Psoas muscle (tissue), 8 donors: ENCODE data around the gene LAMA4. TPM values are rescaled to one million over a fixed set of nuclear protein-coding genes. Genes with fewer than 3 reads are reported as not detected.

Experiments
- ATAC-seq, 4 donors: fragments of 200-7000 bp; cut with Tn5 transposase; one replicate each; pipeline ENCODE4 v1.9.1; 2020; ENCODE audit warnings: moderate library complexity in 3 of 4, mild to moderate bottlenecking in 2 of 4
- DNase-seq, 2 donors: peaks; one replicate each; pipeline ENCODE4 v3.0.0-alpha.2; 2020
- H3K27ac ChIP-seq: fragments of 200-600 bp; one replicate; pipeline ENCODE4 v1.8.0; 2022
- H3K27me3 ChIP-seq, 3 donors: fragments of 200-600 bp in 1 of 3; one replicate each; pipeline versions ENCODE4 v1.6.1 to v1.8.0; 2013 to 2022; ENCODE audit warnings: low read length in 2 of 3, mild to moderate bottlenecking in 2 of 3, moderate library complexity in 1 of 3; ENCODE audit not compliant: insufficient read depth in 3 of 3
- H3K36me3 ChIP-seq, 2 donors: fragments of 200-600 bp in 1 of 2; one replicate each; pipeline versions ENCODE4 v1.6.1 to v1.8.0; 2013 to 2022; ENCODE audit warnings: low read depth in 1 of 2, mild to moderate bottlenecking in 1 of 2, moderate library complexity in 1 of 2; ENCODE audit not compliant: insufficient read depth in 1 of 2
- H3K4me1 ChIP-seq: fragments of 200-600 bp; one replicate; pipeline ENCODE4 v1.8.0; 2022
- H3K4me3 ChIP-seq: fragments of 200-600 bp; one replicate; pipeline ENCODE4 v1.8.0; 2022; ENCODE audit warnings: mild to moderate bottlenecking
- H3K9me3 ChIP-seq: fragments of 200-600 bp; one replicate; pipeline ENCODE4 v1.8.0; 2022
- CTCF ChIP-seq: fragments of 200-600 bp; IDR thresholded peaks from one replicate; pipeline ENCODE4 v1.8.0; 2022; ENCODE audit warnings: antibody characterized with exemption
- WGBS, 3 donors: extraction: QIAGEN DNeasy Blood & Tissue Kit; methylation state at CpG; one replicate each; pipeline versions ENCODE4 v1.1.6 to v1.1.7; 2013; 5-methylcytosine and 5-hydroxymethylcytosine counted together
- intact Hi-C, 2 donors: fragments of 100-400 bp; cut with DNase I; formaldehyde crosslinking; loops; one replicate each; pipeline versions ENCODE4 v1.11.0 to v1.14.2; 2022
- polyA plus RNA-seq, 3 donors: library from polyadenylated mRNA; stranded (reverse); fragments of 200-250 nt; gene quantifications; one replicate each; pipeline ENCODE4 v1.2.3, GENCODE V29; 2013
- total RNA-seq, 4 donors: library from RNA; stranded (reverse); fragmentation: NEBNext Ultra II Directional in 2 of 4; extraction: Animal tissue kit (Norgen Biotek cat#: 25700) in 2 of 4; gene quantifications; one replicate each; pipeline versions ENCODE4 v1.2.1 to v1.2.4, GENCODE V29; 2021 to 2023
- donor health status: healthy with polysubstance abuse.
- donor health status: DM: no; HTN: no; CAD: no; lungs with moderate emphysema.
- donor health status: Bipolar disorder and iron deficiency.
- donor health status: healthy.
- donor health status: DM: yes; HTN: yes; CAD: no.
- donor health status: DM: no; HTN: no; CAD: no.
- donor health status: DM: no; HTN: no; CAD: no.
- donor health status: DM: yes; HTN: yes; CAD: no.

Gene LAMA4
- total and polyA plus RNA-seq, 7 donors, result 3.0 to 15.8 (median 5.3) TPM

- peak; percentile 59 to 73 for DNase-seq
- Histone ChIP-seq H3K9me3 (no peaks in the 10 kb centered on the region), H3K4me1 (peaks cover 4% of the 10 kb centered on the region), H3K4me3 (peak overlapping the region; percentile 85), H3K27me3 (peaks cover 0 to 3% (median 2%) of the 10 kb centered on the region in 3 donors), H3K36me3 (no peaks in the 10 kb centered on the region), H3K27ac (peak overlapping the region; percentile 74)
- 60 to 66% (median 63%) methylated on average over 6 of the region's 6 CpGs for WGBS, 3 donors
- TF ChIP-seq CTCF, result no peak
- intact Hi-C loops, result loop anchor here in 1 of 2 donors (5.0 kb wide), 1 partner anchor 64 kb away; no protein-coding TSS in a partner anchor
- ATAC-seq, result peak in 3 of 4 donors; percentile 34 to 62 (median 55)
Measured at GRCh38 chr6:112251171-112251875, 3.0 kb downstream of the LAMA4 start.

- H3K9me3 ChIP-seq, result no peaks in the 10 kb centered on the region
- DNase-seq, result no peak
- ATAC-seq, result no peak
- peaks cover 0 to 3% (median 2%) of the 10 kb centered on the region in 3 donors for H3K27me3 ChIP-seq
- WGBS, 3 donors, result 75 to 79% (median 78%) methylated on average over 4 of the region's 4 CpGs
- TF ChIP-seq CTCF, result no peak
- H3K4me1 ChIP-seq, result peaks cover 11% of the 10 kb centered on the region
- H3K36me3 ChIP-seq, result no peaks in the 10 kb centered on the region
- intact Hi-C loops, result no loop called here
- H3K4me3 ChIP-seq, result no peak overlapping the region
- H3K27ac ChIP-seq, result no peak overlapping the region
Measured at GRCh38 chr6:112249489-112249888, 4.9 kb downstream of the LAMA4 start.

- WGBS, 3 donors, result 79 to 87% (median 84%) methylated on average over 5 of the region's 5 CpGs
- Histone ChIP-seq H3K4me1 (peaks cover 7% of the 10 kb centered on the region), H3K27me3 (peaks cover 0 to 2% (median 0%) of the 10 kb centered on the region in 3 donors), H3K4me3 (no peak overlapping the region), H3K36me3 (no peaks in the 10 kb centered on the region), H3K9me3 (no peaks in the 10 kb centered on the region), H3K27ac (no peak overlapping the region)
- intact Hi-C loops, result no loop called here
- ATAC-seq, result no peak
- no peak for DNase-seq
- no peak for TF ChIP-seq CTCF
Measured at GRCh38 chr6:112247275-112247674, 7.1 kb downstream of the LAMA4 start.

- Histone ChIP-seq H3K4me3 (no peak overlapping the region), H3K27me3 (no peaks in the 10 kb centered on the region), H3K27ac (peak overlapping the region; percentile 38), H3K4me1 (peaks cover 7% of the 10 kb centered on the region), H3K36me3 (no peaks in the 10 kb centered on the region), H3K9me3 (no peaks in the 10 kb centered on the region)
- DNase-seq (no peak), ATAC-seq (no peak)
- WGBS, 3 donors, result 67 to 68% (median 68%) methylated on average over 5 of the region's 5 CpGs
- TF ChIP-seq CTCF, result no peak
- intact Hi-C loops, result no loop called here
Measured at GRCh38 chr6:112245511-112246203, 8.7 kb downstream of the LAMA4 start.
